SK-N-SH (cell line): Measurements from ENCODE around the gene KIFAP3.

Source experiments
- EZH2phosphoT487 ChIP-seq: fragments of 200-600 bp; sonication (generic); IDR thresholded peaks from 2 replicates; pipeline ENCODE4 v1.6.1; 2017; ENCODE audit warnings: low read depth, mixed run types, mild to moderate bottlenecking, antibody characterized with exemption, moderate library complexity, borderline replicate concordance
- RCOR1 ChIP-seq: fragments of 150-350 bp; IDR thresholded peaks from 2 replicates; pipeline ENCODE4 v1.6.1; 2017; ENCODE audit warnings: antibody characterized with exemption, low read length
- RFX5 ChIP-seq: IDR thresholded peaks from 2 replicates; pipeline ENCODE4 v1.6.1; 2012; ENCODE audit warnings: mild to moderate bottlenecking, improper control_type of control experiment, low read length
- SIN3A ChIP-seq: IDR thresholded peaks from 2 replicates; pipeline ENCODE4 v1.6.1; 2012; ENCODE audit warnings: low read depth, mild to moderate bottlenecking, low read length, moderate library complexity, borderline replicate concordance
- TAF1 ChIP-seq: IDR thresholded peaks from 2 replicates; pipeline ENCODE4 v1.6.1; 2012; ENCODE audit warnings: low read depth, mild to moderate bottlenecking, low read length, moderate library complexity, borderline replicate concordance
- TF ChIP-seq, protein P1 (sequence below): fragments of 200-600 bp; sonication (generic); IDR thresholded peaks from 2 replicates; pipeline ENCODE4 v1.6.1; 2017; ENCODE audit warnings: antibody characterized with exemption, mild to moderate bottlenecking, moderate library complexity

DNA sequence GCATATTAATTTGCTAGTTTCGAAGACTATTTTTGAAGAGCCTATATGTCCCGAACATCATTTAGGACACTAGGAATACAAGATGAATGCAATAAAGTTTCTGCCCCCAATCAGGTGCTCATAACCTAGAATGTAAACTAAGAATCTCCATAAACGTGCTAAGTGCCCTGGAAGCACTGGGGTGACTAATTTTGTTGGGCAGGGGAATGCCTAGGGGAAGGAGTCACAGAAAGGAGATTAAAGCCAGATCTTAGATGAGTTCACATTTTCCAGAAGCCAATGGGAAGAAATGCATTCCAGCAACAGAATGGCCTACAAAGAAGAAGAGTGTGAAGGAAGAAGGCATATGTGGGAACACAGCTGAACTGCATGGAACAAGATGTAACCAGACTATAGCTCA lies 200.3 kb downstream of the KIFAP3 start:
- TF ChIP-seq TAF1: no peak
- TF ChIP-seq, protein P1, sequence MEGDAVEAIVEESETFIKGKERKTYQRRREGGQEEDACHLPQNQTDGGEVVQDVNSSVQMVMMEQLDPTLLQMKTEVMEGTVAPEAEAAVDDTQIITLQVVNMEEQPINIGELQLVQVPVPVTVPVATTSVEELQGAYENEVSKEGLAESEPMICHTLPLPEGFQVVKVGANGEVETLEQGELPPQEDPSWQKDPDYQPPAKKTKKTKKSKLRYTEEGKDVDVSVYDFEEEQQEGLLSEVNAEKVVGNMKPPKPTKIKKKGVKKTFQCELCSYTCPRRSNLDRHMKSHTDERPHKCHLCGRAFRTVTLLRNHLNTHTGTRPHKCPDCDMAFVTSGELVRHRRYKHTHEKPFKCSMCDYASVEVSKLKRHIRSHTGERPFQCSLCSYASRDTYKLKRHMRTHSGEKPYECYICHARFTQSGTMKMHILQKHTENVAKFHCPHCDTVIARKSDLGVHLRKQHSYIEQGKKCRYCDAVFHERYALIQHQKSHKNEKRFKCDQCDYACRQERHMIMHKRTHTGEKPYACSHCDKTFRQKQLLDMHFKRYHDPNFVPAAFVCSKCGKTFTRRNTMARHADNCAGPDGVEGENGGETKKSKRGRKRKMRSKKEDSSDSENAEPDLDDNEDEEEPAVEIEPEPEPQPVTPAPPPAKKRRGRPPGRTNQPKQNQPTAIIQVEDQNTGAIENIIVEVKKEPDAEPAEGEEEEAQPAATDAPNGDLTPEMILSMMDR: no peak
- no peak for TF ChIP-seq RFX5
- TF ChIP-seq EZH2phosphoT487: no peak
- TF ChIP-seq RCOR1: no peak
- no peak for TF ChIP-seq SIN3A
